ENCODE measurements around the gene PIGA.
A peak's percentile ranks its signal among the peaks of the same experiment; 100 is the strongest.

Gene PIGA, protein sequence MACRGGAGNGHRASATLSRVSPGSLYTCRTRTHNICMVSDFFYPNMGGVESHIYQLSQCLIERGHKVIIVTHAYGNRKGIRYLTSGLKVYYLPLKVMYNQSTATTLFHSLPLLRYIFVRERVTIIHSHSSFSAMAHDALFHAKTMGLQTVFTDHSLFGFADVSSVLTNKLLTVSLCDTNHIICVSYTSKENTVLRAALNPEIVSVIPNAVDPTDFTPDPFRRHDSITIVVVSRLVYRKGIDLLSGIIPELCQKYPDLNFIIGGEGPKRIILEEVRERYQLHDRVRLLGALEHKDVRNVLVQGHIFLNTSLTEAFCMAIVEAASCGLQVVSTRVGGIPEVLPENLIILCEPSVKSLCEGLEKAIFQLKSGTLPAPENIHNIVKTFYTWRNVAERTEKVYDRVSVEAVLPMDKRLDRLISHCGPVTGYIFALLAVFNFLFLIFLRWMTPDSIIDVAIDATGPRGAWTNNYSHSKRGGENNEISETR

GRCh38 chrX:15335135-15336022 is at the start of gene PIGA:
TSS of gene PIGA (minus strand) at chrX:15335523. CDS start at chrX:15331930, 3,593 bp downstream.
- Histone ChIP-seq H3K27ac (peak within 1 kb of the TSS; percentile 62; the same call in 1 of the 2 replicates), H3K9ac (peak within 1 kb of the TSS; percentile 79), H3K27me3 (peaks cover 89% of the 10 kb centered on the region), H3K9me3 (no peaks in the 10 kb centered on the region), H3K36me3 (peaks cover 9% of the 10 kb centered on the region), H3K4me3 (peak within 1 kb of the TSS; percentile 79), H3K4me1 (peaks cover 6% of the 10 kb centered on the region), H3K4me2 (peak within 1 kb of the TSS; percentile 79), H4K20me1 (peaks cover 29% of the 10 kb centered on the region)
- no peak for TF ChIP-seq Cebpa-rat (IDR thresholded peaks at IDR 0.05)

DNA sequence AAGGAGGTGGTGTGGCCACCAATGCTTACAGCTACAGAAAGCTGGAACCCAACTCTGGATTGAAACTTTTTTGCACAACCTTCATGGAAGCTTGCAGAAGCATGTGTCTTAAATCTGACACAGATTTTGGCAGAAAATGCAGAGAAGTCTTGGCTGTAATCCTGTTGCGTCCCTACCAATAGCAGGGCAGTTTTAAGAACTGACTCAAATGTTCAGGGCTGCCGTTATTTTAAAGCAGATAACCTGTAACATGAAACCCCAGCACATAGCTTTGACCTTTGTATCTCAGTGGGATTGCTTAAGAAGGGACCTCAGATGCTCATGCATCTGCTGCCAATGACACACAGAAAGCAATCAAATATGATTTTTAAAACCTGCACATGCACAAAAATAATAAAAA is 49.0 kb upstream of the PIGA start, which contains the start of gene VEGFD:
Gene VEGFD (minus strand): TSS at position 110 of the 400 bp plus-strand sequence. CDS start 467 bp downstream, outside the sequence.
- Histone ChIP-seq H3K27ac (no peak within 1 kb of the TSS), H3K4me2 (no peak within 1 kb of the TSS), H3K9ac (no peak within 1 kb of the TSS), H4K20me1 (peaks cover 16% of the 10 kb centered on the region; the same call in 1 of the 2 replicates), H3K4me1 (no peaks in the 10 kb centered on the region), H3K27me3 (peaks cover 98% of the 10 kb centered on the region), H3K36me3 (no peaks in the 10 kb centered on the region), H3K9me3 (no peaks in the 10 kb centered on the region), H3K4me3 (no peak within 1 kb of the TSS)
- no peak for TF ChIP-seq Cebpa-rat (IDR thresholded peaks at IDR 0.05)

- Histone ChIP-seq H3K27ac (no peak overlapping the region), H3K36me3 (no peaks in the 10 kb centered on the region), H3K27me3 (peaks cover 98% of the 10 kb centered on the region), H3K4me3 (no peak overlapping the region), H3K4me2 (no peak overlapping the region), H3K9me3 (no peaks in the 10 kb centered on the region), H3K4me1 (no peaks in the 10 kb centered on the region), H3K9ac (no peak overlapping the region), H4K20me1 (peaks cover 16% of the 10 kb centered on the region; the same call in 1 of the 2 replicates)
- TF ChIP-seq Cebpa-rat (IDR thresholded peaks at IDR 0.05): no peak
Measured at GRCh38 chrX:15382813-15383212, 47.5 kb upstream of the PIGA start.

DNA sequence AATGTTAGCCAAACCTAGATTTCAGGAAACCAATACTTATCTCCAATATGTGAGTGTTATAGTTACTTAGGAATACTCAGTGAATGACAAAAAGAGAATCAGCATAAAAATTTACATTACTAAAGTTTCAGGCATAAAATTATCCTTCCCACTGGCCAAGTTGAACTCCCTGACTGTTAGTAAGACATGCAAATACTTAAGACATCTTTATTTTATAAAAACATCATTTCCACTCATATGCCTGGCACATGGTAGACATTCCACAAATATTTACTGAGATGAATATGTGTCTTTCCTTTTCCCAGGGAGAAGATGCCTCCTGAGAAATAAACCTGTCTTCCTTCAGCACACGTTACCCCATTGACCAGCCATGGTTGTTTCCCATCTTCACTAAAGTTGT is 41.6 kb upstream of the PIGA start:
- Histone ChIP-seq H3K36me3 (no peaks in the 10 kb centered on the region), H3K9me3 (no peaks in the 10 kb centered on the region), H3K4me2 (no peak overlapping the region), H3K4me1 (no peaks in the 10 kb centered on the region), H3K4me3 (no peak overlapping the region), H4K20me1 (peaks cover 4% of the 10 kb centered on the region; the same call in 1 of the 2 replicates), H3K9ac (no peak overlapping the region), H3K27me3 (peaks cover 96% of the 10 kb centered on the region), H3K27ac (no peak overlapping the region)
- no peak for TF ChIP-seq Cebpa-rat (IDR thresholded peaks at IDR 0.05)

GRCh38 chrX:15373976-15374375 is 38.7 kb upstream of the PIGA start:
- H3K4me2 ChIP-seq: no peak overlapping the region
- H3K9me3 ChIP-seq: no peaks in the 10 kb centered on the region
- H4K20me1 ChIP-seq: no peaks in the 10 kb centered on the region; the same call in 1 of the 2 replicates
- H3K36me3 ChIP-seq: no peaks in the 10 kb centered on the region
- no peak overlapping the region for H3K4me3 ChIP-seq
- H3K27ac ChIP-seq: no peak overlapping the region
- no peaks in the 10 kb centered on the region for H3K4me1 ChIP-seq
- peaks cover 97% of the 10 kb centered on the region for H3K27me3 ChIP-seq
- H3K9ac ChIP-seq: no peak overlapping the region
- no peak for TF ChIP-seq Cebpa-rat (IDR thresholded peaks at IDR 0.05)

DNA sequence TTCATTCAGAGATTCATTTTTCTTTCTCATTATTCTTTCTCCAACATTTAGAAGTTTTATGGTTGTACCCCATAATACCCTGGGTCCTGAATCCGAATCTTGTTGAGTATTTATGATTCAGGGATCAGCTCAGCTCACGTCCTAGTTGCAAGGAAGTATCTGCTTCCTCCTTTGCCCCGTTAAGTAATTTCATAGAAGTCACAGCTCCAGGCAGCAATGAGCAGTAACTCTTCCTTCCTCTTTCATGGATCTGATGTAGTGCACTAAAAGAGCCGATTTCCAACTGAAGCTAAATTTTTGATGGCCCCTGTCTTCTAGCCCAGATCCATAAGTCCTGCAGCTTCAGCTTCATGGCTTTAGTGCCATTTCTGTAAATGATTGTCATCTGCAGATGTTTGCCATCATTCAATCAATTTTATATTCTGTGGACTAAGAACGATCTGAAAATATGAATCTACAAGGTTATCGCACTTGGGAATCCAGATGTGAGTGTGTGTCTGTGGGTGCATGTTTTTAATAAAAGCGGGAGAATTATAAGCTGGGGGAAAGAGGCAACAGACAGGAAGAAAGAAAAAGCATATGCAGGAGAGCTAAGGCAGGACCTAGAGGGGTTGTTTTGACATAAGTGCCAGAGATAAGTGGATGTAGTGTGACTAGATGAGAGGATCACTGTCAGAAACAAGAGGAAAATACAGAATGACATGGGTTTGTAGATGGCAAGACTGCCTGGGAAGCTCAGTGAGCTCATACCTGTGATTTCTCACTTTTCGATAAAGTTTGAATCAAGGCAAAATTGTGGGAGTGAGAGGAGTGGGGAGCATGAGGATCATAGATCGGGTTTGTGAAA is 31.4 kb upstream of the PIGA start:
- TF ChIP-seq Cebpa-rat (IDR thresholded peaks at IDR 0.05): no peak
- H3K4me2 ChIP-seq: no peak overlapping the region
- no peaks in the 10 kb centered on the region for H3K9me3 ChIP-seq
- no peaks in the 10 kb centered on the region for H3K36me3 ChIP-seq
- peaks cover 92% of the 10 kb centered on the region for H3K27me3 ChIP-seq
- H3K9ac ChIP-seq: no peak overlapping the region
- H4K20me1 ChIP-seq: peaks cover 10% of the 10 kb centered on the region; the same call in 1 of the 2 replicates
- H3K27ac ChIP-seq: no peak overlapping the region
- no peaks in the 10 kb centered on the region for H3K4me1 ChIP-seq
- no peak overlapping the region for H3K4me3 ChIP-seq

GRCh38 chrX:15359701-15360100 is 24.4 kb upstream of the PIGA start:
- Histone ChIP-seq H3K4me1 (no peaks in the 10 kb centered on the region), H3K4me3 (no peak overlapping the region), H3K9ac (no peak overlapping the region), H3K27me3 (peaks cover 92% of the 10 kb centered on the region), H3K4me2 (no peak overlapping the region), H3K27ac (no peak overlapping the region), H4K20me1 (peaks cover 5% of the 10 kb centered on the region; the same call in 1 of the 2 replicates), H3K9me3 (no peaks in the 10 kb centered on the region), H3K36me3 (no peaks in the 10 kb centered on the region)
- TF ChIP-seq Cebpa-rat (IDR thresholded peaks at IDR 0.05): no peak

- no peak for TF ChIP-seq Cebpa-rat (IDR thresholded peaks at IDR 0.05)
- H3K9me3 ChIP-seq: no peaks in the 10 kb centered on the region
- H3K4me2 ChIP-seq: no peak overlapping the region
- H3K36me3 ChIP-seq: no peaks in the 10 kb centered on the region
- peaks cover 88% of the 10 kb centered on the region for H3K27me3 ChIP-seq
- no peak overlapping the region for H3K4me3 ChIP-seq
- no peaks in the 10 kb centered on the region for H3K4me1 ChIP-seq
- no peak overlapping the region for H3K9ac ChIP-seq
- no peaks in the 10 kb centered on the region for H4K20me1 ChIP-seq
- H3K27ac ChIP-seq: no peak overlapping the region
Measured at GRCh38 chrX:15358533-15358932, 23.2 kb upstream of the PIGA start.

DNA sequence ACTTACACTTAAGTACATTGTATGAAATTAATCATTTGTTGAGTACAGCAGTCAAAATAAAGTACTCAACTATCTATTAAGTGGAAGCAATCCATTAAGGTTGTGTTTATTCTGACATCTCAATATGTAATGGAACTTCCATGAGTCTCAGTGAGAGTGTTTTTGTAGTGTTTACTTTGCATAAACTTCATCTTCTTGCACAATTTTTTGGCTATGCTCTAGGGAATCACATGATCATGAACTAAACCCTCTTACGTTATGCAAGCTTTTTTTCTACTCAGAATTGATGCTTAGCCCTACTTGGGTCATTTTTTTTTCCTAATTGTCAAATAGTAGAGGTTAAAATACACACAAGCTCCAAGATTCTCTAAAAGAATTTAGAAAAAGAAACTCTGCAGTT is 21.1 kb upstream of the PIGA start:
- Histone ChIP-seq H3K4me3 (no peak overlapping the region), H4K20me1 (no peaks in the 10 kb centered on the region), H3K27me3 (peaks cover 90% of the 10 kb centered on the region), H3K9ac (no peak overlapping the region), H3K9me3 (no peaks in the 10 kb centered on the region), H3K4me2 (no peak overlapping the region), H3K36me3 (no peaks in the 10 kb centered on the region), H3K4me1 (no peaks in the 10 kb centered on the region), H3K27ac (no peak overlapping the region)
- TF ChIP-seq Cebpa-rat (IDR thresholded peaks at IDR 0.05): no peak

Measured in BLaER1 (cell line).